IMR-90 (cell line): ENCODE results near the gene DNAJA4. TPM values are rescaled to one million over a fixed set of nuclear protein-coding genes. Genes with fewer than 3 reads are reported as not detected.

ENCODE experiments used
- ATAC-seq: fragments of 200-7000 bp; cut with Tn5 transposase; 2 replicates; pipeline ENCODE4 v1.9.1; 2020; ENCODE audit warnings: low read depth, mild to moderate bottlenecking, moderate library complexity
- BruUV-seq: library from RNA; stranded (reverse); fragments of 400-500 nt; replicated peaks from 2 replicates; lab custom pipeline; 2021; lab: Mats Ljungman, UMichigan
- CTCF ChIA-PET: fragments of 300-600 bp; formaldehyde crosslinking; extraction: SDS; loops from one replicate; lab custom pipeline; 2021; ENCODE audit warnings: antibody characterized with exemption; lab: Yijun Ruan, JAX
- POLR2A ChIA-PET: fragments of 300-600 bp; sonication (Branson Sonifier 250); formaldehyde crosslinking; loops from one replicate; lab custom pipeline; 2022; ENCODE audit warnings: antibody characterized with exemption; ENCODE audit not compliant: unreplicated experiment; lab: Charles Lee
- DNase-seq: peaks from one replicate; pipeline ENCODE4 v3.0.0; 2013
- H2AFZ ChIP-seq: replicated peaks from 2 replicates; pipeline ENCODE3; 2013; ENCODE audit warnings: low read length, mild to moderate bottlenecking; ENCODE audit not compliant: poor library complexity
- H2AK5ac ChIP-seq: 2 replicates; pipeline ENCODE4 v1.6.1; 2013; ENCODE audit warnings: low read depth, low read length, inconsistent platforms
- H2AK9ac ChIP-seq: replicated peaks from 2 replicates; pipeline ENCODE3; 2013; ENCODE audit warnings: mild to moderate bottlenecking, low read depth, low read length, moderate library complexity; ENCODE audit not compliant: poor library complexity
- H2BK120ac ChIP-seq: 2 replicates; pipeline ENCODE4 v1.6.1; 2013; ENCODE audit warnings: low read depth, low read length, inconsistent platforms
- H2BK15ac ChIP-seq: 3 replicates; pipeline ENCODE4 v1.6.1; 2013; ENCODE audit warnings: low read depth, low read length, inconsistent platforms
- H2BK20ac ChIP-seq: 2 replicates; pipeline ENCODE4 v1.6.1; 2013; ENCODE audit warnings: low read depth, mild to moderate bottlenecking, inconsistent platforms, low read length, moderate library complexity
- H2BK5ac ChIP-seq: 2 replicates; pipeline ENCODE4 v1.6.1; 2013; ENCODE audit warnings: mild to moderate bottlenecking, low read depth, low read length, inconsistent platforms; ENCODE audit not compliant: poor library complexity, severe bottlenecking
- H3K14ac ChIP-seq: replicated peaks from 2 replicates; pipeline ENCODE4 v1.6.1; 2013; ENCODE audit warnings: low read depth, low read length, inconsistent platforms
- H3K18ac ChIP-seq: 2 replicates; pipeline ENCODE4 v1.6.1; 2013; ENCODE audit warnings: low read depth, low read length, control low read depth
- H3K23ac ChIP-seq: 2 replicates; pipeline ENCODE4 v1.6.1; 2013; ENCODE audit warnings: low read depth, low read length, inconsistent platforms
- H3K27ac ChIP-seq: 2 replicates; pipeline ENCODE4 v1.5.1; 2013; ENCODE audit warnings: mild to moderate bottlenecking, control low read depth, low read length; ENCODE audit not compliant: insufficient read depth
- H3K27me3 ChIP-seq: 2 replicates; pipeline ENCODE4 v1.6.1; 2013; ENCODE audit warnings: low read length; ENCODE audit not compliant: control insufficient read depth, insufficient read depth
- H3K36me3 ChIP-seq: 2 replicates; pipeline ENCODE4 v1.6.1; 2013; ENCODE audit warnings: low read length, mixed read lengths; ENCODE audit not compliant: control insufficient read depth, insufficient read depth
- H3K4ac ChIP-seq: 2 replicates; pipeline ENCODE4 v1.6.1; 2013; ENCODE audit warnings: low read depth, low read length, inconsistent platforms
- H3K4me1 ChIP-seq: 2 replicates; pipeline ENCODE4 v1.6.1; 2013; ENCODE audit warnings: low read length, mixed read lengths; ENCODE audit not compliant: control insufficient read depth, insufficient read depth
- H3K4me2 ChIP-seq: 2 replicates; pipeline ENCODE4 v1.6.1; 2013; ENCODE audit warnings: low read depth, mild to moderate bottlenecking, control low read depth, low read length, moderate library complexity
- H3K4me3 ChIP-seq: 2 replicates; pipeline ENCODE4 v1.5.1; 2013; ENCODE audit warnings: low read depth, mild to moderate bottlenecking, control low read depth, low read length, moderate library complexity; ENCODE audit not compliant: insufficient read depth
- H3K56ac ChIP-seq: 2 replicates; pipeline ENCODE4 v1.6.1; 2013; ENCODE audit warnings: low read length, inconsistent platforms; ENCODE audit not compliant: insufficient read depth; ENCODE audit errors: extremely low read depth
- H3K79me1 ChIP-seq, 2 experiments: 2 replicates each; pipeline ENCODE4 v1.6.1; 2013; ENCODE audit warnings: low read length in 2 of 2, inconsistent platforms in 1 of 2, low read depth in 1 of 2
- H3K9ac ChIP-seq: 2 replicates; pipeline ENCODE4 v1.6.1; 2013; ENCODE audit warnings: low read depth, low read length, control low read depth
- H3K9me1 ChIP-seq: 2 replicates; pipeline ENCODE4 v1.6.1; 2013; ENCODE audit warnings: low read length, inconsistent platforms; ENCODE audit not compliant: insufficient read depth
- H3K9me3 ChIP-seq: 2 replicates; pipeline ENCODE4 v1.6.1; 2013; ENCODE audit warnings: low read length; ENCODE audit not compliant: control insufficient read depth, insufficient read depth
- H4K20me1 ChIP-seq: 2 replicates; pipeline ENCODE4 v1.6.1; 2013; ENCODE audit warnings: low read length, inconsistent platforms; ENCODE audit not compliant: insufficient read depth
- H4K5ac ChIP-seq: 2 replicates; pipeline ENCODE4 v1.6.1; 2013; ENCODE audit warnings: mild to moderate bottlenecking, low read depth, low read length, control low read depth
- H4K8ac ChIP-seq, 2 experiments: 2 replicates each; pipeline ENCODE4 v1.6.1; 2013; ENCODE audit warnings: low read depth in 2 of 2, low read length in 2 of 2, control low read depth in 1 of 2, inconsistent platforms in 1 of 2
- H4K91ac ChIP-seq: 2 replicates; pipeline ENCODE4 v1.6.1; 2013; ENCODE audit warnings: low read depth, low read length, inconsistent platforms; ENCODE audit not compliant: insufficient read depth
- BHLHE40 ChIP-seq: fragments of 150-350 bp; IDR thresholded peaks from 2 replicates; pipeline ENCODE4 v1.6.1; 2016; ENCODE audit warnings: mild to moderate bottlenecking, low read depth, low read length
- CEBPB ChIP-seq: IDR thresholded peaks from 2 replicates; pipeline ENCODE4 v1.6.1; 2012; ENCODE audit warnings: low read depth, low read length, improper control_type of control experiment
- ELK1 ChIP-seq: fragments of 150-350 bp; IDR thresholded peaks from 2 replicates; pipeline ENCODE4 v1.6.1; 2016; ENCODE audit warnings: low read depth, mild to moderate bottlenecking, low read length, moderate library complexity, borderline replicate concordance
- FOS ChIP-seq: fragments of 150-350 bp; IDR thresholded peaks from 2 replicates; pipeline ENCODE4 v1.6.1; 2016; ENCODE audit warnings: low read depth, low read length
- MAFK ChIP-seq: IDR thresholded peaks from 2 replicates; pipeline ENCODE4 v1.6.1; 2012; ENCODE audit warnings: low read depth, low read length, improper control_type of control experiment
- MAZ ChIP-seq: IDR thresholded peaks from 2 replicates; pipeline ENCODE4 v1.6.1; 2012; ENCODE audit warnings: low read depth, mild to moderate bottlenecking, low read length, improper control_type of control experiment, moderate library complexity, borderline replicate concordance
- MXI1 ChIP-seq: IDR thresholded peaks from 2 replicates; pipeline ENCODE4 v1.6.1; 2012; ENCODE audit warnings: low read depth, mild to moderate bottlenecking, low read length, moderate library complexity, borderline replicate concordance
- NFE2L2 ChIP-seq: fragments of 150-350 bp; IDR thresholded peaks from 2 replicates; pipeline ENCODE4 v1.6.1; 2016; ENCODE audit warnings: low read depth, mild to moderate bottlenecking, low read length
- POLR2A ChIP-seq: IDR thresholded peaks from 2 replicates; pipeline ENCODE4 v1.6.1; 2012; ENCODE audit warnings: mild to moderate bottlenecking, low read depth, low read length
- RAD21 ChIP-seq: IDR thresholded peaks from 2 replicates; pipeline ENCODE4 v1.6.1; 2012; ENCODE audit warnings: low read length, improper control_type of control experiment
- RCOR1 ChIP-seq: IDR thresholded peaks from 2 replicates; pipeline ENCODE4 v1.6.1; 2012; ENCODE audit warnings: mild to moderate bottlenecking, low read length, improper control_type of control experiment; ENCODE audit not compliant: insufficient replicate concordance
- RFX5 ChIP-seq: IDR thresholded peaks from 2 replicates; pipeline ENCODE4 v1.8.0; 2012; ENCODE audit warnings: low read depth, mild to moderate bottlenecking, low read length, moderate library complexity
- SMC3 ChIP-seq: fragments of 150-350 bp; IDR thresholded peaks from 2 replicates; pipeline ENCODE4 v1.6.1; 2016; ENCODE audit warnings: low read depth, mild to moderate bottlenecking, antibody characterized with exemption, low read length, moderate library complexity
- USF2 ChIP-seq: fragments of 150-350 bp; IDR thresholded peaks from 2 replicates; pipeline ENCODE4 v1.6.1; 2017; ENCODE audit warnings: mild to moderate bottlenecking, antibody characterized with exemption, low read length, low read depth
- whole genome bisulfite sequencing, 2 experiments: methylation state at CpG; one replicate each; pipeline versions ENCODE4 v1.1.5 to v1.1.7; 2013; ENCODE audit warnings: missing lambda C conversion rate in 2 of 2; ENCODE audit not compliant: insufficient read length in 1 of 2; ENCODE audit errors: extremely low coverage in 2 of 2; 5-methylcytosine and 5-hydroxymethylcytosine counted together
- dilution Hi-C: fragments of 300-500 bp; cut with HindIII; formaldehyde crosslinking; loops from one replicate; pipeline ENCODE4 v1.14.3; 2018; ENCODE audit warnings: low sequenced_read_pairs; ENCODE audit not compliant: unreplicated experiment
- in situ Hi-C: fragments of 300-500 bp; cut with MboI; formaldehyde crosslinking; loops from 3 replicates; pipeline ENCODE4 v1.14.3; 2019; ENCODE audit warnings: low sequenced_read_pairs, inconsistent platforms, mixed read lengths
- intact Hi-C: fragments of 100-400 bp; cut with micrococcal nuclease; formaldehyde crosslinking; loops from 2 replicates; pipeline ENCODE4 v1.10.0; 2022
- polyA plus RNA-seq, 3 experiments: library from polyadenylated mRNA; depleted of rRNA; stranded (reverse); fragments of >200 nt; gene quantifications; 2 replicates each; pipeline ENCODE4 v1.2.3, GENCODE V29; 2012; ENCODE audit warnings: low replicate concordance in 1 of 3
- total RNA-seq: library from RNA; depleted of rRNA; stranded (reverse); fragments of >200 nt; gene quantifications from 2 replicates; pipeline ENCODE4 v1.2.3, GENCODE V29; 2012

The DNAJA4 gene
- total and polyA plus RNA-seq, 2 of the 4 experiments (the other 2 are of a cell fraction), result 0.18 to 0.32 TPM

GRCh38 chr15:78325092-78325843 lies 60.9 kb downstream of the DNAJA4 start (continued):
- no peak for TF ChIP-seq POLR2A

- no peaks in the 10 kb centered on the region for H4K20me1 ChIP-seq
- H3K4me1 ChIP-seq, result peaks cover 4% of the 10 kb centered on the region; the same call in 1 of the 2 replicates
- no peak overlapping the region for H4K8ac ChIP-seq
- H3K18ac ChIP-seq, result no peak overlapping the region
- H3K4ac ChIP-seq, result no peak overlapping the region
- in situ Hi-C loops (no loop called here), intact Hi-C loops (no loop called here), dilution Hi-C loops (no loop called here)
- no peak overlapping the region for H2AK9ac ChIP-seq
- H3K9me1 ChIP-seq, result peaks cover 8% of the 10 kb centered on the region
- H2AFZ ChIP-seq, result no peak overlapping the region
- H3K27ac ChIP-seq, result no peak overlapping the region
- H2BK20ac ChIP-seq, result no peak overlapping the region
- ATAC-seq, result no peak
- no peak for DNase-seq
- H3K36me3 ChIP-seq, result no peaks in the 10 kb centered on the region
- no peak overlapping the region for H3K4me2 ChIP-seq
- 60% methylated on average over 1 of the region's 1 CpG; no CpG with 5 or more reads in 1 of the 2 experiments for WGBS, 2 experiments
- POLR2A ChIA-PET, result no interaction called here
- H2BK120ac ChIP-seq, result no peak overlapping the region
- H3K9me3 ChIP-seq, result no peaks in the 10 kb centered on the region
- no peak overlapping the region for H3K23ac ChIP-seq
- CTCF ChIA-PET, result no interaction called here
- no peak overlapping the region; the same call in 1 of the 2 replicates for H3K56ac ChIP-seq
- H2BK15ac ChIP-seq, result no peak overlapping the region
- H4K5ac ChIP-seq, result no peak overlapping the region
- no peak overlapping the region for H4K91ac ChIP-seq
- no peak overlapping the region for H3K4me3 ChIP-seq
- no peak overlapping the region for H2BK5ac ChIP-seq
- no peak overlapping the region for H2AK5ac ChIP-seq
- H3K9ac ChIP-seq, result no peak overlapping the region
- no peaks in the 10 kb centered on the region for H3K79me1 ChIP-seq
- BruUV-seq, result no TSS peak
- H3K14ac ChIP-seq, result no peak overlapping the region
- H3K27me3 ChIP-seq, result peaks cover 22% of the 10 kb centered on the region; the same call in 1 of the 2 replicates
- TF ChIP-seq RAD21 (no peak), CEBPB (no peak), ELK1 (no peak), MXI1 (no peak), MAZ (no peak), MAFK (no peak), SMC3 (no peak), BHLHE40 (no peak), RFX5 (no peak), RCOR1 (no peak), FOS (no peak), POLR2A (no peak), NFE2L2 (no peak), USF2 (no peak)
Measured at GRCh38 chr15:78327466-78327865, 63.1 kb downstream of the DNAJA4 start.
